GM19239 (cell line): Measurements from ENCODE around the gene THAP7.
A peak's percentile ranks its signal among the peaks of the same experiment; 100 is the strongest.
"Not testable (repeated sequence)": the region's sequence is repeated elsewhere in the genome, so short reads cannot be mapped to it uniquely, and the experiment has no call there.

Experiments
- DNase-seq: peaks from one replicate; pipeline ENCODE4 v3.0.0; 2011; ENCODE audit warnings: low spot score; ENCODE audit not compliant: insufficient read length
- FAIRE-seq: peaks from 2 replicates; lab custom pipeline; 2011; peaks lifted over from hg19 to GRCh38; lab: Jason Lieb, UNC

THAP7 gene

GRCh38 chr22:21014202-21014725, 12.3 kb upstream of the THAP7 start:
- FAIRE-seq (peak; percentile 89), DNase-seq (peak; percentile 92)

- FAIRE-seq, result no peak
- no peak for DNase-seq
These were observed 11.8 kb upstream of the THAP7 start for GRCh38 chr22:21013657-21014201.

DNA sequence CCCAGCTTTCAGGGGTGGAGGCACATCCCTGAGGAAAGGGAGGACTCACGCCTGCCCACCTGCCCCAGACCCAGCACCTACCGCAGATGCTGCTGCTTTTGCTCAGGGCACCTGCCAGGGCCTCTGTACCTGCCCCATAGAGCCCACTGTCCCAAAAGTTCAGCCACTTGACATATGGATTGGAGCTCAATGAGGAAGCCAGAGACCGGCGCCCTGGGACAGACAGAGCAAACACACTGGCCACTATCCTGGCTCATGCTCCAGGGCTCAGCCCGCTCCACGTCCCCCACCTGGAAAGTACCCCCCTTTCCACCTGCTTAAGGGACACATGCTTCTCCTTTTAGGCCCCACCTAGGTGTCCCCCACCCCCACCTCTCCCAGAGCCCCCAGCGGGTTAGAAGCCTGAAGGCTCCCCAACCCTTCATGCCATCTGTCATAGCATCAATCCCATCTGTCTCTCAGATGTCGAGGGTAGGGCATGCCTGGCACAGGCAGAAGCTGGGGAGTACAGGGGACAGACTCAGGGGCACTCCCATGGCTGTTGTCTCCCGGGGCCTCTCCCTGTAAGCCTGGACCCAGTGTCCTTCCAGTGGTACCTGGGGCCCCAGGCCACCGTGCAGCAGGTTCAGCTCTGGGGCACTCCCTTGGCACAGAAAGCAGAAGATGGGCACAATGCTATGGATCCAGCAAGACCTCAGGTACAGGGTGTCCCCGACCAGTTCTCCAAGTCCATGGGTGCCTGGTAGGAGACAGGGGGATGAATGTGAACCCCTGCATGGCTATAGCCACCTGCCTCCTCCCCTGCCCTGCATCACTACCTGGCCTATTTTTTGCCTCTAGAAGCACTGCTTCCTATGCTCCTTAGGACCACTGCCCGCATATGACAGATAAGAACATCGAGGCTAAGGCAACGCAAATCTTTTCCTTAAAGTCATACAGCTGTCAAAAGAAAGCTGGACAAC, 10.8 kb upstream of the THAP7 start:
- DNase-seq (no peak), FAIRE-seq (no peak)

DNA sequence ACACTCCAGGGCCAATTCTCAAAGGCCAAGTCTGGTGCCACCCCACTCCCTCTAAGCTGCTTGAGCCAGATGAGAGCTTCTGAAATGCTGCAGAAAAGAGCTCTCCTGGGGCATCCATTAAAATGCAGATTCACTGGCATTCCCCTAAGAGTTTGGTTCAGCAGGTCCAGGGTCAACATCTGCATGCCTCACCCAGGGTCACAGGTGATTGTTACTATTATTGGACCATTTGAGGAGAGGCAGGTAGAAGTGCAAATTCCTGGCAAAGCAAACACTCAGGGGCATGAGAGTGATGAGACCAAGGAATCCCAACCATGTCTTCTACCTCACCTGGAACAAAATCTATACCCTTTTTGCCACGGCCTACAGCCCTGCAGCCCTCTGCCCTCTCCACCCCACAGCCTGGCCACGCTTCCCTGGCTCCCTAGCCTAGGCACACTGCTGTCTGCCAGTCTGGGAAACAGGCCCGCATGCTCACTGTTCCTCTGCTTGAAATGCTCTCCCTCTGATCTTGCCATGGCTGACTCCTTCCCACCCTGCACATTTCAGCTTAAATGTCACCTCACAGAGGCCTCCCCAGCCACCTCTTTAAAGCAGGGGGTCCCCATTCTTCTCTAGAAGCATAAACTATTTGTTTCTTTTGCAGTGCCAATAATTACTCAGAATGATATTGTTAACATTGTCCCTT, 8.7 kb upstream of the THAP7 start:
- DNase-seq, result no peak
- FAIRE-seq, result no peak

GRCh38 chr22:21009638-21010425, 7.9 kb upstream of the THAP7 start:
- no peak for FAIRE-seq
- no peak for DNase-seq

- not testable (repeated sequence) for FAIRE-seq, DNase-seq
These were observed 7.3 kb upstream of the THAP7 start for GRCh38 chr22:21009208-21009607.

DNA sequence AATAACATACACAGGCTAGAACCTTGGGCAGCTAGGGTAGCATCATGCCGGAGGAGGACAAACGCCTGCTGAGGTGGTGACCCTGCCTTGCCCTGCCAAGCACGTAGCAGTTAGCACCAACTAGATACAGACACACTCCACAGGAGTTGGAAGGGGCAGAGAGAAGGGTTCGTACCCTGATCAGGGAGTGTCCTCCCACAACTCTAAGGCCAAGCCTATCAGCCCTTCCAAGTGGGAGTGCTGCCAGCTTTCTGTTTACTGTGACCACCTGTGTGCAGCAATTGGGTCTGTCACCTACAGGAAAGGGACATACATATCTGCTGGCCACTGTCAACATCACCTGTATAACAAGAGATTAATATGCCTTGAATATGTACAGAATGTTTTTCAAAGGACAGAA, 1.9 kb upstream of the THAP7 start:
- DNase-seq, result no peak
- FAIRE-seq, result no peak

GRCh38 chr22:21000987-21001600, 824 bp downstream of the THAP7 start:
- peak; percentile 26 for FAIRE-seq
- no peak for DNase-seq

DNA sequence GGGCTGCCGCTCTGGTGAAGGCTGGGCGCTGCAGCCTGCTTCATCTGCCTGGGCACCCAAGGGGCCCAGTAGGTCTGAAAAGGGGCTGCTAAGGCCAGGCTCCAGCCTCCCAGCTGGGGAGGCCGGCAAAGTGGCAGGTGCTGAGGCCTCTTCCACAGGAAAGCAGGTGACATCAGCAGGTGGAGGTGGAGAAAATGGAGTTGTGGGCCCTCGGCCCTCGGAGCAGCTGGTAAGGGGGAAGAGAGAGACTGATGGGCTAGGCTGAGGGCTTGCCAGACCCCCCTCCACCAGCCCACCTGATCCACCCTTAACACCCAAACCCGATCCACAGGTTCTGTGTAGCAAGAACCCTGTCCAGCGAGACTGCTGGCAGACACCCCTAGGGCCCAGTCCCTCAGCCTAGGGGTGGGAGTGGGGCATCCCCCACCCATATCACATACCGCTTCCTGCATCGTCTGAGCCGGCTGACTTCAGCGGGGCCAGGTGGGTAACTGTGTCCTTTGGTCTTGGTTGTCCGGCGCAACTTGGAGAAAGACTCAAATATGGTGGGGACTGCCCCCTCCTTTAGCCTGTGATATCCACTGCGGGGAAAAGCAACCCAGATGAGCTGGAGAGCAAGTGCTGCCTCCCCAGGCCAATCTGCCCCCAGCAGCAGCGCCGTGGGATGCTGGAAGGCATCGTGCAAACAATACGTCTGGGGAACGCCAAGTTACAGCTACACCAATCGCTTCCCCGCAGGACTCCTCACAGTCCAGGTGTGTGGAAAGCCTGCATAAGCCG, 1.5 kb downstream of the THAP7 start:
- DNase-seq (no peak), FAIRE-seq (peak; percentile 37)

GRCh38 chr22:20999350-21000206, 2.3 kb downstream of the THAP7 start:
- no peak for FAIRE-seq

GRCh38 chr22:20998411-20999336, 3.2 kb downstream of the THAP7 start:
- no peak for FAIRE-seq
- DNase-seq, result no peak

More at GRCh38 chr22:20999350-21000206, 2.3 kb downstream of the THAP7 start:
- DNase-seq, result no peak

GRCh38 chr22:20997536-20998257, 4.2 kb downstream of the THAP7 start:
- FAIRE-seq, result no peak
- DNase-seq, result no peak

GRCh38 chr22:20996598-20997535, 5.1 kb downstream of the THAP7 start:
- DNase-seq (no peak), FAIRE-seq (no peak)

DNA sequence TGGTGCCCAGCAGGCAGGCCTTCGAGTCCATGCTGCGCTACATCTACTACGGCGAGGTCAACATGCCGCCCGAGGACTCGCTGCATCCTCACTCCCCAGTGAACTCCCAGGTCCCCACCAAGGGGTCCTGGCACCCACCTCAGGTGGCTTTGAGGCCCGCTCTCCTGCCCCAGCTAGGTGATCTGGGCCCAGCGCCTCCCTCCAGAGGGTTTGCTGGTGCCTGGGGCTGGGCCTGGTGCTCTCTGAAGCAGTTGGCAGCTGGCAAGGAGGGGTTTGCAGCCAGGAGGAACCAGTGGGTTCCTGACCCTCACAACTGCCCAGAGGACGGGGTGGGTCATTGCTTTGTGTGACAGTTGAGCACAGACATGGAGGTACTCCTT, 5.9 kb downstream of the THAP7 start:
- DNase-seq (no peak), FAIRE-seq (no peak)

DNA sequence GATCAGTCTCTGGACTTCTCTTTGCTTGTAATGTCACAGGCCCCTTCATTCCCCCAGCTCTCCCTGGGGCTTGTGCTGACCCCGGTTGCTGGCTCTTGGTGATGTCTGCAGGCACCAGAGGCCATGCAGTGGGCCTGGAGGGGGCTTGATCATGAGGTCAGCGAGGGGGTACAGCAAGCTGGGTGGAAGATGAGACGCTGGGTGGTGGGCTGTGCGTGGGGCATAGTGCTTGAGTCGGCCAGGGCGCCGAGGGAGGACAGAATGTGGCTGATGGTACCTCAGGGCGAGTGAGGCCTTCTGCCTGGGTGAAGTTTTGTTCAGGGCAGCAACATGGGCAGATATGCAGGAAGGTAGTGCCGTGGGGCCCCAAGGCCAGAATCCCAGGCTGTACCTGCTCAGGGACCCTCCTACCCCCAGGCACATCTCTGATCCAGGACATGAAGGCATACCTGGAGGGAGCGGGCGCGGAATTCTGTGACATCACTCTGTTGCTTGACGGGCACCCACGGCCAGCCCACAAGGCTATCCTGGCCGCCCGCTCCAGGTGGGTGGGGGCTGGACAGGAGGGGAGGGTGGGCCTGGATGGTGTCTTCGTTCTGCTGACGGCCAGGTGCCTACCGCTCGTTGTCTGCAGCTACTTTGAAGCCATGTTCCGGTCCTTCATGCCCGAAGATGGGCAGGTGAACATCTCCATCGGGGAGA, 6.4 kb downstream of the THAP7 start:
- no peak for FAIRE-seq

More for the DNA sequence above, 6.4 kb downstream of the THAP7 start:
- no peak for DNase-seq
